SK-N-SH treated with all-trans-retinoic acid at 6 μM for 48 hours (cell line): Measurements from ENCODE around the gene CBLL1.

ENCODE experiments used
- ATAC-seq: fragments of 200-7000 bp; cut with Tn5 transposase; 3 replicates; pipeline ENCODE4 v1.9.1; 2020; ENCODE audit warnings: mild to moderate bottlenecking, moderate library complexity
- ARNTL ChIP-seq: fragments of 450-650 bp; formaldehyde crosslinking; IDR thresholded peaks from 2 replicates; pipeline ENCODE4 v1.5.0; 2020; ENCODE audit warnings: low read depth, mild to moderate bottlenecking, moderate library complexity, borderline replicate concordance
- BACH2 ChIP-seq: fragments of 250-450 bp; sonication (Bioruptor Pico); IDR thresholded peaks from 2 replicates; pipeline ENCODE4 v1.9.0; 2021; ENCODE audit warnings: mild to moderate bottlenecking, borderline replicate concordance
- CREB5 ChIP-seq: fragments of 250-450 bp; sonication (Bioruptor Pico); IDR thresholded peaks from 2 replicates; pipeline ENCODE4 v1.5.1; 2020; ENCODE audit warnings: low read depth, mild to moderate bottlenecking, moderate library complexity
- CSDC2 ChIP-seq: fragments of 250-450 bp; sonication (Bioruptor Pico); IDR thresholded peaks from 2 replicates; pipeline ENCODE4 v1.5.0; 2020; ENCODE audit warnings: mild to moderate bottlenecking, moderate library complexity
- CSRNP3 ChIP-seq: fragments of 250-450 bp; sonication (Bioruptor Pico); IDR thresholded peaks from 2 replicates; pipeline ENCODE4 v1.5.1; 2021; ENCODE audit warnings: mild to moderate bottlenecking, moderate library complexity
- ESRRG ChIP-seq: fragments of 250-450 bp; sonication (Bioruptor Pico); IDR thresholded peaks from 2 replicates; pipeline ENCODE4 v1.6.1; 2021; ENCODE audit warnings: mild to moderate bottlenecking
- GLIS3 ChIP-seq: fragments of 250-450 bp; sonication (Bioruptor Pico); IDR thresholded peaks from 2 replicates; pipeline ENCODE4 v1.5.0; 2020; ENCODE audit warnings: mild to moderate bottlenecking, moderate library complexity
- ISL1 ChIP-seq: fragments of 250-450 bp; sonication (Bioruptor Pico); IDR thresholded peaks from 2 replicates; pipeline ENCODE4 v2.1.2; 2022; ENCODE audit warnings: mild to moderate bottlenecking, moderate library complexity
- OSR1 ChIP-seq: fragments of 250-450 bp; sonication (Bioruptor Pico); IDR thresholded peaks from 2 replicates; pipeline ENCODE4 v1.8.0; 2022; ENCODE audit warnings: moderate library complexity, mild to moderate bottlenecking, inconsistent platforms
- PATZ1 ChIP-seq: fragments of 250-450 bp; sonication (Bioruptor Pico); IDR thresholded peaks from 2 replicates; pipeline ENCODE4 v1.8.0; 2020; ENCODE audit warnings: mild to moderate bottlenecking, moderate library complexity, borderline replicate concordance
- POU6F1 ChIP-seq: fragments of 250-450 bp; sonication (Bioruptor Pico); IDR thresholded peaks from 2 replicates; pipeline ENCODE4 v1.8.0; 2021; ENCODE audit warnings: low read depth, mild to moderate bottlenecking, moderate library complexity, borderline replicate concordance
- RARB ChIP-seq: fragments of 250-450 bp; sonication (Bioruptor Pico); IDR thresholded peaks from 2 replicates; pipeline ENCODE4 v1.8.0; 2021; ENCODE audit warnings: mild to moderate bottlenecking, moderate library complexity
- SNAI2 ChIP-seq: fragments of 250-450 bp; sonication (Bioruptor Pico); IDR thresholded peaks from 2 replicates; pipeline ENCODE4 v1.5.0; 2020; ENCODE audit warnings: mild to moderate bottlenecking, moderate library complexity
- TSHZ2 ChIP-seq: fragments of 250-450 bp; sonication (Bioruptor Pico); IDR thresholded peaks from 2 replicates; pipeline ENCODE4 v1.5.0; 2020; ENCODE audit warnings: mild to moderate bottlenecking, moderate library complexity
- ZC3H10 ChIP-seq: fragments of 250-450 bp; sonication (Bioruptor Pico); IDR thresholded peaks from 2 replicates; pipeline ENCODE4 v1.5.1; 2021; ENCODE audit warnings: mild to moderate bottlenecking, moderate library complexity
- ZFP30 ChIP-seq: fragments of 450-650 bp; formaldehyde crosslinking; IDR thresholded peaks from 2 replicates; pipeline ENCODE4 v1.5.0; 2022; ENCODE audit warnings: mild to moderate bottlenecking, moderate library complexity
- ZNF565 ChIP-seq: fragments of 450-650 bp; formaldehyde crosslinking; conservative IDR thresholded peaks from 2 replicates; pipeline ENCODE4 v1.5.0; 2020; ENCODE audit warnings: low read depth, mild to moderate bottlenecking, moderate library complexity
- ZNF8 ChIP-seq: fragments of 450-650 bp; formaldehyde crosslinking; IDR thresholded peaks from 2 replicates; pipeline ENCODE4 v1.5.0; 2020; ENCODE audit warnings: mild to moderate bottlenecking, moderate library complexity

Gene CBLL1

GRCh38 chr7:107792364-107792763, 48.4 kb downstream of the CBLL1 start:
- TF ChIP-seq TSHZ2 (CRISPR knock-in tag) = no peak
- no peak for TF ChIP-seq CSRNP3 (CRISPR knock-in tag)
- TF ChIP-seq PATZ1 (CRISPR knock-in tag) = no peak
- no peak for TF ChIP-seq ZC3H10
- no peak for TF ChIP-seq OSR1 (CRISPR knock-in tag)
- TF ChIP-seq SNAI2 (CRISPR knock-in tag) = no peak
- no peak for TF ChIP-seq POU6F1 (CRISPR knock-in tag)
- TF ChIP-seq ARNTL (CRISPR knock-in tag) = no peak
- TF ChIP-seq GLIS3 (CRISPR knock-in tag) = no peak
- no peak for TF ChIP-seq ZFP30 (CRISPR knock-in tag)
- TF ChIP-seq RARB (CRISPR knock-in tag) = no peak
- no peak for TF ChIP-seq ZNF565 (CRISPR knock-in tag)
- no peak for TF ChIP-seq ZNF8 (CRISPR knock-in tag)
- TF ChIP-seq ISL1 (CRISPR knock-in tag) = no peak
- TF ChIP-seq CSDC2 (CRISPR knock-in tag) = no peak
- TF ChIP-seq BACH2 (CRISPR knock-in tag) = no peak
- TF ChIP-seq, all 23 proteins: peak for 0
- no peak for ATAC-seq

GRCh38 chr7:107799647-107800264, 55.8 kb downstream of the CBLL1 start:
- TF ChIP-seq GLIS3 (CRISPR knock-in tag) (no peak), ESRRG (no peak), CREB5 (no peak), ZC3H10 (no peak)
- no peak for ATAC-seq

GRCh38 chr7:107803009-107803610, 59.2 kb downstream of the CBLL1 start, which contains the start of gene SLC26A3:
Gene SLC26A3 (minus strand): TSS chr7:107803223. CDS start chr7:107794509, 8,714 bp downstream.
- TF ChIP-seq RARB (CRISPR knock-in tag) (no peak), PATZ1 (CRISPR knock-in tag) (no peak)
- ATAC-seq = no peak
